ENCODE measurements around the gene PRR9. TPM values are rescaled to one million over a fixed set of nuclear protein-coding genes. Genes with fewer than 3 reads are reported as not detected.

The PRR9 gene
- total RNA-seq, 1 experiment from 2014 or later: not detected

DNA sequence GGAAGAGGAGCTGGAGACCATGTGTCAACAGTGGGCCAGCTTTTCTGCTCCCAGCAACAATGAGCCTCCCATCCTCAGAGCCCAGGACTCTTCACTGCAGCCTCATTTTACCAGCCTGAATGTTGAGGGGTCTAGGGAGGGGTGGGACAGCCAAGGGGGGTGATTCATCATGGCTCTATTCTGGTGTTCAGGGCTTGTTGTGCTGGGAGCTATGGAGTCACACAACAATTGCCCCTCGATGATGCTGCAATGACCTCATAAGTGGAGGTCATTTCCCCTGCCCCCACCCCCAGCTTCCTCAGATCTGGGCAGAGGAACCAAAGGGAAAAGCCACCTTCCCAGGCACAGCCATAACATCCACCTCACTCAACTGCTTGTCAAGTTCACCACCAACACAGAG lies 14.3 kb upstream of the PRR9 start, which contains the start of gene LELP1:
LELP1 (plus strand) TSS at position 301 of the 400 bp plus-strand sequence. CDS start 1,278 bp downstream, outside the sequence.
- POLR2A ChIA-PET (ENCODE audit: unreplicated experiment): no interaction called here

DNA sequence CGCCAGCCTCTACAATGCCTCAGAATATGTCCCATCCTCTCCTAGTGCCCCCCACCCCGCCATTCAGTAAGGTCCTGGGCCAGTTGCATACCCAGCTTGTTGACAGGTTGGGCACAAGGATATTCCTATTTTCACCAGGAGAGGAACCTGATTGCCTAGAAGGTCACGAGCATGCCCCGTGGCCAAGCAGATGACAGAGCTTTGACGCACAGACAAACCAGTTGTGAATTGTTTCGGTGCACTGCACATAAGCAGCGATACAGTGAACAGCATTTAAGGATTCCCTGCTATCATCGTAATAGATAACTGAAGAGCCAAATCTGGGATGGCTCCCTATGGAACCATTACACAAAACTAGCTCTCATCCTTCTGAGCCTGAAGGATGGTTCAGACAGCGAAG lies 10.8 kb upstream of the PRR9 start:
- ChIA-PET CTCF (interaction anchor here (0.8 kb wide), 1 partner anchor 14 kb away, joined by 3 read pairs; no protein-coding TSS in a partner anchor), POLR2A (ENCODE audit: unreplicated experiment) (no interaction called here)
- no peaks in the 10 kb centered on the region for H3K4me1 ChIP-seq (ENCODE audit: insufficient read depth, low read length)
- H3K4me3 ChIP-seq (ENCODE audit: low read length): no peak overlapping the region
- H3K9ac ChIP-seq (ENCODE audit: low read length): no peak overlapping the region
- no peaks in the 10 kb centered on the region for H3F3A ChIP-seq (ENCODE audit: low read length, unreplicated experiment)
- no peak overlapping the region for H2AFZ ChIP-seq (ENCODE audit: low read length)
- BruUV-seq (replicated peaks): no TSS peak
- no peak overlapping the region for H3K4me2 ChIP-seq (ENCODE audit: low read length)
- ATAC-seq (no peak), DNase-seq (no peak)
- no peaks in the 10 kb centered on the region for H4K20me1 ChIP-seq (ENCODE audit: low read length)
- H3K36me3 ChIP-seq (ENCODE audit: low read depth, low read length): no peaks in the 10 kb centered on the region
- H3K9me2 ChIP-seq (replicated peaks; ENCODE audit: low read length): no peaks in the 10 kb centered on the region
- H3K9me3 ChIP-seq (ENCODE audit: low read length): no peaks in the 10 kb centered on the region
- intact Hi-C loops (cut with micrococcal nuclease): no loop called here
- no peak overlapping the region for H3K27ac ChIP-seq (ENCODE audit: low read length)
- no peaks in the 10 kb centered on the region for H3K79me2 ChIP-seq (ENCODE audit: low read length)
- TF ChIP-seq EZH2 (IDR thresholded peaks at IDR 0.05; ENCODE audit: low read length, unreplicated experiment) (no peak), EZH2phosphoT487 (IDR thresholded peaks at IDR 0.05; ENCODE audit: borderline replicate concordance, low read length) (no peak)
- TF ChIP-seq, protein P1, sequence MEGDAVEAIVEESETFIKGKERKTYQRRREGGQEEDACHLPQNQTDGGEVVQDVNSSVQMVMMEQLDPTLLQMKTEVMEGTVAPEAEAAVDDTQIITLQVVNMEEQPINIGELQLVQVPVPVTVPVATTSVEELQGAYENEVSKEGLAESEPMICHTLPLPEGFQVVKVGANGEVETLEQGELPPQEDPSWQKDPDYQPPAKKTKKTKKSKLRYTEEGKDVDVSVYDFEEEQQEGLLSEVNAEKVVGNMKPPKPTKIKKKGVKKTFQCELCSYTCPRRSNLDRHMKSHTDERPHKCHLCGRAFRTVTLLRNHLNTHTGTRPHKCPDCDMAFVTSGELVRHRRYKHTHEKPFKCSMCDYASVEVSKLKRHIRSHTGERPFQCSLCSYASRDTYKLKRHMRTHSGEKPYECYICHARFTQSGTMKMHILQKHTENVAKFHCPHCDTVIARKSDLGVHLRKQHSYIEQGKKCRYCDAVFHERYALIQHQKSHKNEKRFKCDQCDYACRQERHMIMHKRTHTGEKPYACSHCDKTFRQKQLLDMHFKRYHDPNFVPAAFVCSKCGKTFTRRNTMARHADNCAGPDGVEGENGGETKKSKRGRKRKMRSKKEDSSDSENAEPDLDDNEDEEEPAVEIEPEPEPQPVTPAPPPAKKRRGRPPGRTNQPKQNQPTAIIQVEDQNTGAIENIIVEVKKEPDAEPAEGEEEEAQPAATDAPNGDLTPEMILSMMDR (conservative IDR thresholded peaks at IDR 0.05; ENCODE audit: low read depth, low read length): no peak
- peaks cover 84% of the 10 kb centered on the region for H3K27me3 ChIP-seq (ENCODE audit: low read length)

More for the DNA sequence above, 14.3 kb upstream of the PRR9 start, which contains the start of gene LELP1:
- intact Hi-C loops (cut with micrococcal nuclease): no loop called here
- Histone ChIP-seq H3K4me3 (ENCODE audit: low read length) (no peak within 1 kb of the TSS), H3K9me2 (replicated peaks; ENCODE audit: low read length) (no peaks in the 10 kb centered on the region), H3K9me3 (ENCODE audit: low read length) (no peaks in the 10 kb centered on the region), H3K27me3 (ENCODE audit: low read length) (peaks cover 90% of the 10 kb centered on the region), H3K27ac (ENCODE audit: low read length) (no peak within 1 kb of the TSS), H3F3A (ENCODE audit: low read length, unreplicated experiment) (no peaks in the 10 kb centered on the region), H3K4me1 (ENCODE audit: insufficient read depth, low read length) (no peaks in the 10 kb centered on the region), H2AFZ (ENCODE audit: low read length) (no peak within 1 kb of the TSS), H3K36me3 (ENCODE audit: low read depth, low read length) (no peaks in the 10 kb centered on the region), H3K4me2 (ENCODE audit: low read length) (no peak within 1 kb of the TSS), H4K20me1 (ENCODE audit: low read length) (no peaks in the 10 kb centered on the region), H3K9ac (ENCODE audit: low read length) (no peak within 1 kb of the TSS), H3K79me2 (ENCODE audit: low read length) (no peaks in the 10 kb centered on the region)
- TF ChIP-seq, protein P1 (conservative IDR thresholded peaks at IDR 0.05; ENCODE audit: low read depth, low read length): no peak
- TF ChIP-seq EZH2phosphoT487 (IDR thresholded peaks at IDR 0.05; ENCODE audit: borderline replicate concordance, low read length): no peak
- TF ChIP-seq EZH2 (IDR thresholded peaks at IDR 0.05; ENCODE audit: low read length, unreplicated experiment): no peak
- ATAC-seq: no peak
- no peak for DNase-seq
- BruUV-seq (replicated peaks): no TSS peak
- CTCF ChIA-PET: no interaction called here

DNA sequence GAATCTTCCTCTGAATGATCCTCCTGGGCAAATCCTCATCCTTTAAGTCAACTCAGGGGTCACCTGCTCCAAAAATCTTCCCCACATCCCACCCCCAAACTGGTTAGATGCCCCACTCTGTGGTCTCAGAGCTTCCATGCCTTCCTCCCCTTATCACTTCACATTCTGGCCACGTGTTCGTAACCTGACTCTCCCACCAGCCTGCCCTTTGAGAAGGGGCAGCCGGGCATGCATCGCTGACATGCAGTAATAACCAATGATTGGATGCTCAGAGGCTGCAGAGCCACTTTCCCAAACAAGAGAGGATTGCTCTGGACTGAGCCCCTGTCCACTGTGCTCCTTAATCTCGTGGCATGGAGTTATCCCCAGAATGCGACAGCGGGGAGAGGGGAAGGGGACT lies 7.2 kb upstream of the PRR9 start:
- H3K27me3 ChIP-seq (ENCODE audit: low read length): peaks cover 80% of the 10 kb centered on the region
- CTCF ChIA-PET: no interaction called here

More for the DNA sequence above, 7.2 kb upstream of the PRR9 start:
- no peak overlapping the region for H3K4me2 ChIP-seq (ENCODE audit: low read length)
- no peak overlapping the region for H3K27ac ChIP-seq (ENCODE audit: low read length)
- no peaks in the 10 kb centered on the region for H3K9me2 ChIP-seq (replicated peaks; ENCODE audit: low read length)
- no peaks in the 10 kb centered on the region for H3K4me1 ChIP-seq (ENCODE audit: insufficient read depth, low read length)
- no peak overlapping the region for H3K4me3 ChIP-seq (ENCODE audit: low read length)
- intact Hi-C loops (cut with micrococcal nuclease): no loop called here
- H3F3A ChIP-seq (ENCODE audit: low read length, unreplicated experiment): no peaks in the 10 kb centered on the region
- H3K79me2 ChIP-seq (ENCODE audit: low read length): no peaks in the 10 kb centered on the region
- no peaks in the 10 kb centered on the region for H3K9me3 ChIP-seq (ENCODE audit: low read length)
- ATAC-seq (no peak), DNase-seq (no peak)
- no peak overlapping the region for H2AFZ ChIP-seq (ENCODE audit: low read length)
- POLR2A ChIA-PET (ENCODE audit: unreplicated experiment): no interaction called here
- BruUV-seq (replicated peaks): no TSS peak
- no peak overlapping the region for H3K9ac ChIP-seq (ENCODE audit: low read length)
- H3K36me3 ChIP-seq (ENCODE audit: low read depth, low read length): no peaks in the 10 kb centered on the region
- TF ChIP-seq EZH2phosphoT487 (IDR thresholded peaks at IDR 0.05; ENCODE audit: borderline replicate concordance, low read length) (no peak), EZH2 (IDR thresholded peaks at IDR 0.05; ENCODE audit: low read length, unreplicated experiment) (no peak)
- H4K20me1 ChIP-seq (ENCODE audit: low read length): no peaks in the 10 kb centered on the region

Data from PC-3 (cell line).